ENCODE data around the gene TBL3.

- peak in 1 of 6 experiments; percentile 6 for TF ChIP-seq CTCF (IDR thresholded peaks at IDR 0.05)
- TF ChIP-seq POLR2A (IDR thresholded peaks at IDR 0.05), result peak in 3 of 4 donors; percentile 81 to 97 (median 91)
Observed at GRCh38 chr16:2009791-2010510, 38.1 kb downstream of the TBL3 start, which contains the start of gene ZNF598.
